Erythroblast (primary cell): ENCODE results near the gene TMEM271.
"Not testable (repeated sequence)": the region's sequence is repeated elsewhere in the genome, so short reads cannot be mapped to it uniquely, and the experiment has no call there.

ENCODE experiments used
- DNase-seq, 2 experiments: peaks; one replicate each; lab custom pipeline; 2025; lab: John Stamatoyannopoulos, UW
- GATA1 ChIP-seq: IDR thresholded peaks from 2 replicates; pipeline ENCODE4 v1.6.1; 2011; ENCODE audit warnings: low read depth, mild to moderate bottlenecking, control low read depth, low read length, moderate library complexity
- POLR2A ChIP-seq: IDR thresholded peaks from 2 replicates; pipeline ENCODE4 v1.6.1; 2011; ENCODE audit warnings: mild to moderate bottlenecking, low read length

TMEM271 gene

DNA sequence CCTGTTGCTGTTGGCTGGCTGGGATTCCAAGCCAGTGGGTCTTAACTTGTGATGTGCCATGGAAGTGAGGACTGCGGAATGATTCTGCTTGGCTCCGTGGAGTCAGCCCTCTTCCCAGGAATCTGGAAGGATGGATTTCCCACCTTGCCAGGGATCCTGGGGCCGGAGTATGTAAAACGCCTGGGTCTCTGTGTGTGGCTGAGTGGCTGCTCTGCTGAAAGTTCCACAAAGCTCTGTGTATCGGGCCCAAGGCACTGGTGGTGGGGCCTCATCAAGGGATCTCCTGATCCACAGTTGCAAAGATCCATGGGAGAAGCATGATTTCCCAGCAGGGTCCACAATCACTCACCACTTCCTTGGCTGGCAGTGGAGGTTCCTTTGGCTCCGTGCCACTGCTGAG, 24.1 kb upstream of the TMEM271 start:
- TF ChIP-seq GATA1 (no peak), POLR2A (no peak)
- no peak for DNase-seq

DNA sequence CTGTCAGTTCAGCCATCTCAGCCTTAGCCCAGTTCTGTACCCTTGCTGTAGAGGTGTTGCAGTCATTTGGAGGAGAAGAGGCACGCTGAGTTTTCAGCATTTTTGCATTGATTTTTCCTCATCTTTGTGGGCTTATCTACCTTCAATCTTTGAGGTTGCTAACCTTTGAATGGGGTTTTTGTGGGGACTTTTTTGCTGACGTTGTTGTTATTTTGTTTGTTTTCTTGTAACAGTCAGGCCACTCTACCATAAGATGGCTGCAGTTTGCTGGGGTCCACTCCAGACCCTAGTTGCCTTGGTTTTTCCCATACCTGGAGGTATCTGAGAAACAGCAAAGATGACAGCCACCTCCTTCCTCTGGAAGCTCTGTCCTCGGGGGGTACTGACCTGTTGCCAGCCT, 22.8 kb upstream of the TMEM271 start:
- no peak for DNase-seq
- TF ChIP-seq GATA1 (no peak), POLR2A (no peak)

DNA sequence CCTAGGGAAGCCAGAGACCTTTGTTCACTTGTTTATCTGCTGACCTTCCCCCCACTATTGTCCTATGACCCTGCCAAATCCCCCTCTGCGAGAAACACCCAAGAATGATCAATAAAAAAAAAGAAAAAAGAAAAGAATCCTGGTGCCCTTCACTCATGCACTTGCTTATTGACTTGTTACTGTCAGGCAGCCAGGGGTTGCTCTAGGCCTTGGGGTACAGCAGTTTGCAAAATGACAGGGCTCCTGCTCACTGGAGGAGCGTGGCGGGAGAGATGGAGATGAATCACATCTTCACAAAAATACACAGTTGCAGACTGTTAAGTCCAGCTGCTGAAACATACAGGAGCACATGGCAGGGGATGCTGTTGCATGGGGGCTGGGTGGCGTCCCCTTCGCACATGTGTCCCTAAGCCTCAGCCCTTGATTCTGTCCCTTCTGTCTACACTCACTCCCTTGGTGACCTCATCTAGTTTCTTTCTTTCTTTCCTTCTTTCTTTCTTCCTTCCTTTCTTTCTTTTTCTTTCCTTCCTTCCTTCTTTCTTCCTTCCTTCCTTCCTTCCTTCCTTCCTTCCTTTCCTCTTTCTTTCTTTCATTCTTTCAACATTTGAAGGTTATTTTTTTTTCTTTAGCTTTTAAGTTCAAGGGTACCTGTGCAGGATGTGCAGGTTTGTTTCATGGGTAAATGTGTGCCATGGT, 16.9 kb upstream of the TMEM271 start:
- no peak for DNase-seq
- TF ChIP-seq POLR2A (no peak), GATA1 (no peak)

DNA sequence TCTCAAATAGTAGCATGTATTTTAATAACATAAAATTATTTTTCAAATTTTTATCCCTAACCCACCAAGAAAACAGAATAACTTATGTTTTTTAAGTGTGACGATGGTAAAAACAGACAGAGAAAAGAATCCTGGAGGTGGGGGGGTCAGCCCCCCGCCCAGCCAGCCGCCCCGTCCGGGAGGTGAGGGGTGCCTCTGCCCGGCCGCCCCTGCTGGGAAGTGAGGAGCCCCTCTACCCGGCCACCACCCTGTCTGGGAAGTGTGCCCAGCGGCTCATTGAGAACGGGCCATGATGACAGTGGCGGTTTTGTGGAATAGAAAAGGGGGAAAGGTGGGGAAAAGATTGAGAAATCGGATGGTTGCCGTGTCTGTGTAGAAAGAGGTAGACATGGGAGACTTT, 16.1 kb upstream of the TMEM271 start:
- not testable (repeated sequence) for DNase-seq

DNA sequence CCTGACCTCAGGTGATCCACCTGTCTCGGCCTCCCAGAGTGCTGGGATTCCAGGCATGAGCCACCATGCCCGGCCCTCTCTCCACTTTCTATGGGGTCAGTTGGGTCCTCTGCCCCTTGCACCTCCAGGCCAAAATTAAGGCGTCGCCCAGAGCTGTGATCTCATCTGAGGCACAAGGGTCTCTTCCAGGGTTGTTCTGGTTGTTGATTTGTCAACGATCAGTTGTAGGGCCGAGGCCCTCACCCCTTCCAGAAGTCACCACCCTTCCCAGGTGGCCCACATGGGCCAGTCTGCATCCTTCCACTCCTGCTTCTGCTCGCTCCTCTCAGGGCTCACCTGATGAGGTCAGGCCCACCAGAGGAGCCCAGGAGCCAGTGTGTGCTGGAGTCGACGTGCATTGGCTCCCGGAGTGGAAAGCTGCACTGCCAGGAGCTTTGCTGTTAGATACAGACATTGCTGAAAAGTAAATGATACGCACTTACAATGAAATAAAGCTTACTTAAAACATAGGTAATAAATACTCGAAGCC, 14.3 kb upstream of the TMEM271 start:
- no peak for TF ChIP-seq GATA1
- no peak for TF ChIP-seq POLR2A
- DNase-seq, result no peak

DNA sequence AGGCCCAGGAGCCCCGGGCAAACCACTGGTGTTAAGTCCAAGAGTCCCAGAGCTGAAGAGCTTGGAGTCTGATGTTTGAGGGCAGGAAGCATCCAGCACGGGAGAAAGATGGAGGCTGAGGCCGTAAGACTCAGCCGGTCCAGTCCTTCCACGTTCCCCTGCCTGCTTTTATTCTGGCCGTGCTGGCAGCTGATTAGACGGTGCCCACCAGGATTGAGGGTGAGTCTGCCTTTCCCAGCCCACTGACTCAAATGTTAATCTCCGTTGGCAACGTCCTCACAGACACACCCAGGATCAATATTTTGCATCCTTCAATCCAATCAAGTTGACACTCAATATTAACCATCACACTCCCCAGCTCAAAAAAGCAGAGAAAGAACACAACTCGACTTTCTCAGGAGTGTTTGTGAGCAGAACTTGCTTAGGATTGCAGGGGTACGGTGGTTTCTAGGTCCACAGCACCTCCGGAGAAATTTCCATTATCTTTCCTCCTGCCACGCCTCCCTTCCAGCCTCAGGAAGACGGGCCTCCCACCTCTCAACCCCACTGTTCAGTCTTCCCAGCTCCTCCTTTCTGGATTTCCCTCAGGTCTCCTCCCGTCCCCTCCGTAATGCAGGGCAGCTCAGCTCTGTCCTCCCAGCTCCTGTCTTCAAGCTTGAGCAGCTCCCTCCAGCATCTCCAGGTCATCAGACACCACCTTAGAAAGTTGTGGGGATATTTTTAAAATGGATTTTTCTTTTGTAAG, 13.3 kb upstream of the TMEM271 start:
- no peak for TF ChIP-seq GATA1
- no peak for TF ChIP-seq POLR2A
- no peak for DNase-seq

DNA sequence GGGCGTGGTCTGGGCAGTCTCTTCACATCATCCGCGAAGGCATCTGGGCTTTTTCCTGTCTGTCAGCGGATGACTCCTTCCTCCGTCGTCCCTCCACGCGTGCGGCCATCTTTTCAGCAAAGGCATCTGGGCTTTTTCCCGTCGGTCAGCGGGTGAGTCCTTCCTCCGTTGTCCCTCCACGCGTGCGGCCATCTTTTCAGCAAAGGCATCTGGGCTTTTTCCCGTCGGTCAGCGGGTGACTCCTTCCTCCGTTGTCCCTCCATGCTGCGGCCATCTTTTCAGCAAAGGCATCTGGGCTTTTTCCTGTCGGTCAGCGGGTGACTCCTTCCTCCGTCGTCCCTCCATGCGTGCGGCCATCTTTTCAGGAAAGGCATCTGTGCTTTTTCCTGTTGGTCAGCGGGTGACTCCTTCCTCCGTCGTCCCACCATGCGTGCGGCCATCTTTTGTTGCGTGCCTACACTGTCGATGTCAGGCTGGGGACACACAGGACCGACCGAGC, 12.3 kb upstream of the TMEM271 start:
- TF ChIP-seq GATA1 (no peak), POLR2A (no peak)
- no peak for DNase-seq

DNA sequence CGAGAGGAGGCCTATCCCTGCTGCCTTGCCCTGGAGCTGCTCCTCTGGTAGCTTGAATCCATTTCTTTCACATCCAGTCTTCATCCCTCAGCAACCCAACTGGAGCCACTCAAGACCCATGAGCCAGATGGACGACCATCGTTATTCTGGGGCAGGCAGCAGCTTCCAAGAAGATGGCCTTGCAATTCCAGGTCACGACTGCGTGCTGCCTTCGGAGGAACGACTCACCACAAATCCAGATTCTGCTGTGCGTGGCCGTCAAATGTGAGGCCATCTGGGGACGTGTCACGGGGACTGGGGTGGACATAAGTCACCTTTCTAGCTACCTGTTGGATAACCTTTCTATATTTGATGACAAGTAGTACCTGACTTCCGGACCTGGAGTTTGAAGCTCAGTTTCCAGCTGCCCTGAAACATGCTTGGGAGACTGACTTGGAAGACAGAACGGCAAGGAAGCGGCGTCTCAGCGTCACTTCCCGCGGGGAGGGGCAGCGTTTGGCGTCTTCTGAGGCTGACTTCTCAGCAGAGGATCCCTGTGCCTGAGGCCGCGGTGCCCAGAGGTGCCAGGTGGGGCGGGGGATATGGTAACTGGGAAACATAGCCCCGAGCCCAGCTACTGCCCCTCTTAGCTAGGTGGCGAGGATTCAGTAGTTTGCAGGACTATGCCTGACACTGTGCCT, 11.7 kb upstream of the TMEM271 start:
- TF ChIP-seq GATA1, result no peak
- TF ChIP-seq POLR2A, result no peak
- DNase-seq, result no peak

DNA sequence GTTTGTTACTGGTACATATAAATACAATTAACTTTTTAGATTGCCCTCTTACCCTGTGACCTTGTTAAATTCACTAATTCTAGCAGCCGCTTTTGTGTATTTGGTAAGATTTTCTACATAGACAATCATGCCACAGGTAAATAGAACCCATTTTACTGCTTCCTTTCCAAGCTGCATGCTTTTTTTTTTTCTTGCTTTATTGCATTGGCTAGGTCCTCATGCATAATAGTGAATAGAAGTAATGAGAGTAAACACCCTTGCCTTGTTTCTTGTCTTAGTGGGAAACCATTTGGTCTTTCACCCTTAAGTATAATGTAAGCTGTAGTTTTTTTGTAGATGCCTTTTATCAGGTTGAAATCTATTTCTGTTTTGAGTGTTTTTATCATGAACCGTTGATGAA, 7.7 kb upstream of the TMEM271 start:
- no peak for DNase-seq
- TF ChIP-seq POLR2A (no peak), GATA1 (no peak)

DNA sequence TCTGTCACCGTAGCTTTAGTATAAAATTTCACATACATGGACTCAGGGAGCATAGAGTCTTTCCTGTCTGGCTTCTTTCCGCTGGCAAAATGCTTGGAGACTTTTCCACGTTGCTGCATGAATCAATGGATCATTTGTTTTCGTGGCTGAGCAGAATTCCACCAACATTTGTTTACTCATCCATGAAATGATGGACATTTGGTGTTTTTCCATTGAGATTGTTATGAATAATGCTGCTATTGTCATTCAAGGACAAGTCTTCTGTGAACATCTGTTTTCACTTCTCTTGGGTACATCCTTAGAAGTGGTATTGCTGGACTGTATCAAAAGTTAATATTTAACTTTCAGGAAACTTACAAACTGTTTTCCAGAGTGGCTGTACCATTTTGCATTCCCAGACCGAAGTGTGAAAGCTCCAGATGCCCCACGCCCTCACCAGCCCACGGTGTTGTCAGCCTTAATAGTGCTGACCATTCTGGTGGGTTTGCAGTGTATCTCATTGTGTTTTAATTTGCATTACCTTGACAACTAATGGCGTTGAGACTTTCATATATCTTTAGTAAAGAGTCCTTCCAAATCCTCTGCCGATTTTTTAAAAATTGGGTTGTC, 5.8 kb upstream of the TMEM271 start:
- TF ChIP-seq GATA1 (no peak), POLR2A (no peak)
- no peak for DNase-seq

DNA sequence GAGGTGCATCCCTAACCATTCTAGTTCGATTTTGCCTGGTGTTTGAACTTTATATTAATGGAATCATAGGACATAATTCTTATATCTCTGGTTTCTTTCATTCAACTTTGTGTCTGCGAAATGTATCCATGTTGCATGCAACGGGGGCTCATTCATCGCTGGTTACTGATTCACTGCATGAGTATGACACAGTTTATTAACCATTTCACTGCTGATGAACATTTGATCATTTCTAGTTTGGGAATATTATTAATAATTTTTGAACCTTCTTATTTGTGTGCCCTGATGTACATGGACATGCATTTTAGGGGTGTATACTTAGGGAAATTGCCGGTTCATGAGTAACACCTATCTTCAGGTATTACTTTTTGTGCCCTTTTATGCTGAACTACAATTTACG, 5.1 kb upstream of the TMEM271 start:
- no peak for DNase-seq
- TF ChIP-seq POLR2A, result no peak
- TF ChIP-seq GATA1, result no peak

DNA sequence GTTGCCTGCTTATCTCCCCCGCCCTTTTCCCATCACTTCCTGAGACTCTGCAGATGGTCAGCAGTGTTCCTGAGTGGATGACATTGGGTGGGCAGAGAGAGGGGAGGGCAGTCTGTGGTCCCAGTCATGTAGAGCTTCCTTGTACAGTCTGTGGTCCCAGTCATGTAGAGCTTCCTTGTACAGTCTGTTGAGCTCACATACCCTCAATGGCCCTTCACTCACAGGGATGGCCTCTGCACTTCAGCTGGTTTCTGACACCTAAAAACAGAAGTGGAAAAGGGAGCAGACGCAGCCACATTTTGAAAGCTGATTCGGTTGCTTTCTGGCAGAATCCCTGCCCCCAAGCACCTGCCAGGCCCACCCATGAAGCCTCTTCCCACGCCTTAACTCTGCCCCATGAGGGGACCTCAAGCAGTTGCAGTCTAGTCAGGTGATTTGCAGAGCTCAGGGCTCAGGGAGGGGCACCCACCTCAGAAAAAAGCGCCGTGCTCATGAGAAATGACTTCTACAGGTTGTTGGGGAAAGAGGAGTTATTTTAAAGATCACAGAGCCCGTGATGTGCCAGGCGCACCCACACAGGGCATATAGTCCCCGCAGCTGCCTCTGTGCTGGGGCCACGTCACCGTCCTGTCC, 3.6 kb upstream of the TMEM271 start:
- no peak for TF ChIP-seq GATA1
- TF ChIP-seq POLR2A, result no peak
- no peak for DNase-seq

DNA sequence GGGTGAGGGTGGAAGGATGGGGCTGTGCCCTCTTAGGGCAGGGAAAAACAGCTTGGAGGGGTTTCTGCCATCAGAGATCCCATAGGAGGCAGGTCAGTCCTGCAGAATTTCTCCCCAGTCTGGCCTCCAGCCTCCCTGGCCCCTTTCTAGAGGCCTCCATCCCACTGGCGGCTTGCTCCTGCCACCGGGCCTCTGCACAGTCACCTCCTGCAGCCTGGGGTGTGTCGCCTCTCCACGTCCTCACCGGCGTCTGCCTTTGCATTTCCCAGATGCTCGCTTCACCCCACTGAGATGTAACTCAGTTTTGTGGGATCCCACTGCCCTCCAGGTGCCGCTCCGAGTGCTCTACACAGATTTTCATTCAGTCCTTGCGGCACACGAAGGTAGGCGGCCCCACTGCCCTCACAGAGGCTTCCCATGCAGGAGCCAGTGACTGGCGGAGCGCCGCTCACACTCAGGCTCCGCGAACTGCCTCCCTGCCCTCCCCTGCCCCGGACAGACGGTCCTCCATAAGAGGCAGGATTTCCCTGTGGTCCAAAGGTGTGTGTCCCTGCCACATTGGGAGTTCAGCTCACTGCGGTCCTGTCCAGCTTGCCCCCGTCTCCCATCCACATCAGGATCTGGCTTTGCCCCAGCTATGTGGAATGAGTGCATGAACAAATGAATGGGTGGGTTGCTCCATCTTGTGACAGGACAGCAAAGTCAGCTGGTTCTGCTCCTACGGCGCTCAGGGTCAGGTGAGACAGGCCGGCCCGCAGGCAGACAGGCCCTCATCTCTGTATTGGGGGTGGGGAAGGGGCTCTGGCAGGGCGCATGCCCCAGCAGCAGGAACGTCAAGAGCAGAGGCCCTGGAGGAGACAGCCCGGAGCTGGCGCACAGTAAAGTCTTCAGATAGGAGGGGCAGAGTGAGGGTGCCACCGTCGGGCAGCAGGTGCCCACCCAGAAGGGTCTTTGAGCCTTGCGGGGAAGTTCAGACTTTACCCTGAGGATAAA, 2.7 kb upstream of the TMEM271 start:
- TF ChIP-seq POLR2A (no peak), GATA1 (no peak)
- DNase-seq, result no peak
